AG04450 (cell line): ENCODE measurements around the gene MESP2. TPM values are rescaled to one million over a fixed set of nuclear protein-coding genes. Genes with fewer than 3 reads are reported as not detected.

Source experiments
- CTCF ChIA-PET: fragments of 300-600, 350-600 bp; formaldehyde crosslinking; extraction: SDS; loops from one replicate; lab custom pipeline; 2022; ENCODE audit warnings: antibody characterized with exemption, inconsistent platforms; lab: Charles Lee
- POLR2A ChIA-PET: fragments of 350-600 bp; formaldehyde crosslinking; extraction: SDS; loops from one replicate; lab custom pipeline; 2021; ENCODE audit warnings: antibody characterized with exemption, inconsistent platforms; lab: Yijun Ruan, JAX
- DNase-seq: peaks from one replicate; pipeline ENCODE4 v3.0.0-alpha.2; 2011; ENCODE audit warnings: low read depth, low spot score
- H3K27ac ChIP-seq: one replicate; pipeline ENCODE4 v1.5.1; 2012; ENCODE audit warnings: low read depth, low read length, control low read depth
- H3K27me3 ChIP-seq: one replicate; pipeline ENCODE4 v1.6.0; 2012; ENCODE audit warnings: low read length; ENCODE audit not compliant: control insufficient read depth, insufficient read depth
- H3K4me3 ChIP-seq: 2 replicates; pipeline ENCODE4 v1.5.1; 2011; ENCODE audit warnings: mild to moderate bottlenecking, low read depth, low read length, control low read depth
- H3K9me3 ChIP-seq: 2 replicates; pipeline ENCODE4 v1.5.1; 2012; ENCODE audit warnings: low read length; ENCODE audit not compliant: control insufficient read depth, insufficient read depth
- CTCF ChIP-seq: IDR thresholded peaks from 2 replicates; pipeline ENCODE4 v1.5.1; 2011; ENCODE audit warnings: low read depth, low read length, control low read depth, inconsistent platforms
- polyA plus RNA-seq: library from polyadenylated mRNA; depleted of rRNA; stranded (reverse); fragments of >200 nt; gene quantifications from 2 replicates; pipeline ENCODE4 v1.2.3, GENCODE V29; 2011

Gene MESP2
- polyA plus RNA-seq, 1 experiment: 0.20 TPM

- no peaks in the 10 kb centered on the region for H3K9me3 ChIP-seq
- DNase-seq: no peak
- ChIA-PET CTCF (interaction anchor here (1.7 kb wide), 1 partner anchor 14 kb away, joined by 4 read pairs; no protein-coding TSS in a partner anchor), POLR2A (no interaction called here)
- no peak for TF ChIP-seq CTCF
- no peak overlapping the region for H3K27ac ChIP-seq
- no peak overlapping the region for H3K4me3 ChIP-seq
- no peaks in the 10 kb centered on the region for H3K27me3 ChIP-seq
Observed at GRCh38 chr15:89822611-89822950, 46.4 kb downstream of the MESP2 start.

GRCh38 chr15:89822951-89823711, 47.0 kb downstream of the MESP2 start:
- ChIA-PET POLR2A (interaction anchor here (0.6 kb wide), 1 partner anchor 258 kb away, joined by 8 read pairs; no protein-coding TSS in a partner anchor), CTCF (interaction anchor here (1.0 to 1.7 kb wide), 2 partner anchors 14 to 52 kb away, joined by 4 to 6 read pairs; no protein-coding TSS in a partner anchor)
- no peaks in the 10 kb centered on the region for H3K27me3 ChIP-seq
- TF ChIP-seq CTCF: no peak
- H3K4me3 ChIP-seq: no peak overlapping the region
- no peak for DNase-seq
- H3K27ac ChIP-seq: no peak overlapping the region
- H3K9me3 ChIP-seq: no peaks in the 10 kb centered on the region

- no peak for DNase-seq
- Histone ChIP-seq H3K27ac (no peak overlapping the region), H3K9me3 (no peaks in the 10 kb centered on the region), H3K4me3 (no peak overlapping the region), H3K27me3 (no peaks in the 10 kb centered on the region)
- no peak for TF ChIP-seq CTCF
- ChIA-PET POLR2A (no interaction called here), CTCF (interaction anchor here (1.0 to 1.7 kb wide), 2 partner anchors 13 to 51 kb away, joined by 4 to 6 read pairs; no protein-coding TSS in a partner anchor)
Observed at GRCh38 chr15:89823836-89824606, 47.9 kb downstream of the MESP2 start.

- no peaks in the 10 kb centered on the region for H3K27me3 ChIP-seq
- no peak overlapping the region for H3K27ac ChIP-seq
- no peak for DNase-seq
- TF ChIP-seq CTCF: no peak
- H3K9me3 ChIP-seq: no peaks in the 10 kb centered on the region
- ChIA-PET CTCF (no interaction called here), POLR2A (no interaction called here)
- no peak overlapping the region for H3K4me3 ChIP-seq
Observed at GRCh38 chr15:89824607-89824867, 48.4 kb downstream of the MESP2 start.

- Histone ChIP-seq H3K27me3 (no peaks in the 10 kb centered on the region), H3K4me3 (no peak overlapping the region), H3K9me3 (no peaks in the 10 kb centered on the region), H3K27ac (no peak overlapping the region)
- POLR2A ChIA-PET: no interaction called here
- TF ChIP-seq CTCF: no peak
- CTCF ChIA-PET: no interaction called here
- no peak for DNase-seq
Observed at GRCh38 chr15:89825271-89825940, 49.3 kb downstream of the MESP2 start.
